K562 (cell line): ENCODE results near the gene UBE2H. TPM values are rescaled to one million over a fixed set of nuclear protein-coding genes. Genes with fewer than 3 reads are reported as not detected.
"Not testable (repeated sequence)": the region's sequence is repeated elsewhere in the genome, so short reads cannot be mapped to it uniquely, and the experiment has no call there.

Source experiments
- ATAC-seq: fragments of 200-7000 bp; cut with Tn5 transposase; 3 replicates; pipeline ENCODE4 v1.9.1; 2020; ENCODE audit warnings: moderate library complexity
- BruUV-seq: library from RNA; stranded (reverse); fragments of 400-500 nt; replicated peaks from 2 replicates; lab custom pipeline; 2021; lab: Mats Ljungman, UMichigan
- CTCF ChIA-PET: fragments of 300-600 bp; formaldehyde crosslinking; extraction: SDS; loops from one replicate; lab custom pipeline; 2021; ENCODE audit warnings: low intra/inter-chr PET ratio; lab: Yijun Ruan, JAX
- POLR2A ChIA-PET: fragments of 300-600, 350-650 bp; sonication (Branson Sonifier 250); formaldehyde crosslinking; extraction: SDS; loops from one replicate; lab custom pipeline; 2021; ENCODE audit warnings: antibody characterized with exemption, inconsistent platforms; lab: Yijun Ruan, JAX
- DNase-seq, 4 experiments: peaks; one replicate each; pipeline versions ENCODE4 v3.0.0 to v3.0.0-alpha.2; 2011 to 2018; ENCODE audit warnings: low spot score in 3 of 4, mixed read lengths in 3 of 4; ENCODE audit errors: extremely low read depth in 1 of 4
- FAIRE-seq: peaks from 2 replicates; lab custom pipeline; 2011; peaks lifted over from hg19 to GRCh38; lab: Jason Lieb, UNC
- H2AFZ ChIP-seq: 2 replicates; pipeline ENCODE4 v1.6.0; 2011; ENCODE audit warnings: low read depth, low read length, control low read depth, inconsistent platforms
- H3K27ac ChIP-seq: fragments of 200-600 bp; 3 replicates; pipeline ENCODE4 v1.8.0; 2011; ENCODE audit warnings: low read depth, mild to moderate bottlenecking, control low read depth, inconsistent platforms, low read length, moderate library complexity, mixed read lengths; ENCODE audit errors: extremely low read depth
- H3K27me3 ChIP-seq, 2 experiments: fragments of 300-600 bp in 1 of 2; 2 replicates in 1 of 2; 3 replicates in 1 of 2; pipeline versions ENCODE4 v1.6.0 to v1.8.0; 2011; ENCODE audit warnings: inconsistent platforms in 2 of 2, low read length in 2 of 2, mild to moderate bottlenecking in 1 of 2, mixed read lengths in 1 of 2, moderate library complexity in 1 of 2; ENCODE audit not compliant: control insufficient read depth in 2 of 2, insufficient read depth in 2 of 2
- H3K36me3 ChIP-seq: fragments of 300-600 bp; 3 replicates; pipeline ENCODE4 v1.8.0; 2011; ENCODE audit warnings: mild to moderate bottlenecking, low read length, inconsistent platforms; ENCODE audit not compliant: control insufficient read depth, insufficient read depth
- H3K4me1 ChIP-seq, 2 experiments: fragments of 200-600 bp in 1 of 2; replicated peaks in 1 of 2; 2 replicates in 1 of 2; 3 replicates in 1 of 2; pipeline versions ENCODE4 v1.5.1 to v1.8.0; 2011; ENCODE audit warnings: inconsistent platforms in 2 of 2, low read length in 2 of 2, mild to moderate bottlenecking in 1 of 2, mixed read lengths in 1 of 2, moderate library complexity in 1 of 2; ENCODE audit not compliant: control insufficient read depth in 2 of 2, insufficient read depth in 2 of 2
- H3K4me2 ChIP-seq: 2 replicates; pipeline ENCODE4 v1.6.1; 2011; ENCODE audit warnings: low read length, control low read depth, inconsistent platforms, mixed read lengths; ENCODE audit not compliant: insufficient read depth
- H3K4me3 ChIP-seq: fragments of 200-600 bp; sonication (generic), shearing (Covaris generic); 2 replicates; pipeline ENCODE4 v1.5.1; 2016; ENCODE audit warnings: control low read depth, inconsistent platforms
- H3K79me2 ChIP-seq: fragments of 200-600 bp; 3 replicates; pipeline ENCODE4 v1.8.0; 2011; ENCODE audit warnings: low read length, inconsistent platforms; ENCODE audit not compliant: control insufficient read depth, insufficient read depth
- H3K9ac ChIP-seq, 2 experiments: 2 replicates each; pipeline versions ENCODE4 v1.6.0 to v1.6.1; 2011; ENCODE audit warnings: low read depth in 2 of 2, low read length in 2 of 2, control low read depth in 1 of 2, inconsistent platforms in 1 of 2, mild to moderate bottlenecking in 1 of 2, mixed read lengths in 1 of 2; ENCODE audit not compliant: insufficient read depth in 1 of 2
- H3K9me1 ChIP-seq: one replicate; pipeline ENCODE4 v1.6.0; 2011; ENCODE audit warnings: inconsistent platforms, mild to moderate bottlenecking, low read length, moderate library complexity; ENCODE audit not compliant: control insufficient read depth, insufficient read depth
- H3K9me3 ChIP-seq: replicated peaks from 2 replicates; pipeline ENCODE4 v1.5.1; 2011; ENCODE audit warnings: low read depth, low read length, inconsistent platforms; ENCODE audit not compliant: control insufficient read depth, insufficient read depth
- H4K20me1 ChIP-seq: replicated peaks from 2 replicates; pipeline ENCODE4 v1.6.1; 2011; ENCODE audit warnings: low read length, inconsistent platforms, mixed read lengths; ENCODE audit not compliant: control insufficient read depth, insufficient read depth
- CREBBP ChIP-seq: IDR thresholded peaks from one replicate; pipeline ENCODE4 v1.6.1; 2012; ENCODE audit warnings: low read depth, mild to moderate bottlenecking, control low read depth, inconsistent platforms, low read length
- EGR1 ChIP-seq: fragments of 450-650 bp; conservative IDR thresholded peaks from 2 replicates; pipeline ENCODE4 v1.6.1; 2017; ENCODE audit warnings: mild to moderate bottlenecking
- KLF6 ChIP-seq: fragments of 250-450 bp; sonication (Bioruptor Pico); IDR thresholded peaks from 2 replicates; pipeline ENCODE4 v1.4.0; 2020; ENCODE audit warnings: mild to moderate bottlenecking, moderate library complexity, borderline replicate concordance
- STAG1 ChIP-seq: sonication (generic); formaldehyde crosslinking; IDR thresholded peaks from 2 replicates; pipeline ENCODE4 v1.5.0; 2020; ENCODE audit warnings: missing genetic modification reagents, borderline replicate concordance
- ZMIZ1 ChIP-seq, 2 experiments: fragments of 150-350 bp in 1 of 2; IDR thresholded peaks; 2 replicates each; pipeline ENCODE4 v1.6.1; 2012 to 2016; ENCODE audit warnings: low read depth in 2 of 2, low read length in 2 of 2, mild to moderate bottlenecking in 1 of 2, moderate library complexity in 1 of 2
- ZNF253 ChIP-seq: fragments of 250-450 bp; sonication (Bioruptor Pico); conservative IDR thresholded peaks from 2 replicates; pipeline ENCODE4 v1.6.1; 2021; ENCODE audit warnings: mild to moderate bottlenecking
- ZNF263 ChIP-seq: sonication (generic); formaldehyde crosslinking; IDR thresholded peaks from 2 replicates; pipeline ENCODE4 v1.8.0; 2022; ENCODE audit warnings: mild to moderate bottlenecking, missing genetic modification reagents, borderline replicate concordance
- WGBS: fragments of 100-300 bp; shearing (Covaris generic); methylation state at CpG from one replicate; pipeline ENCODE4 v1.1.6; 2016; ENCODE audit warnings: low coverage, mixed read lengths; ENCODE audit not compliant: insufficient coverage; ENCODE audit errors: missing lambda C conversion rate; 5-methylcytosine and 5-hydroxymethylcytosine counted together
- in situ Hi-C: fragments of 300-500 bp; cut with MboI; formaldehyde crosslinking; loops from 4 replicates; pipeline ENCODE4 v1.15.0; 2018; ENCODE audit warnings: inconsistent platforms, mixed read lengths
- intact Hi-C: fragments of 100-400 bp; cut with micrococcal nuclease; formaldehyde crosslinking; loops from 2 replicates; pipeline ENCODE4 v1.14.2; 2022
- polyA plus RNA-seq, 8 experiments: library from polyadenylated mRNA; depleted of rRNA in 4 of 8; stranded (reverse) in 5 of 8; unstranded in 3 of 8; fragments of >200 nt; fragmentation: Nextera tagmentation in 2 of 8; fragmentation: Illumina TruSeq in 1 of 8; extraction: Ambion mirVana in 2 of 8; extraction: Trizol in 1 of 8; gene quantifications; 2 replicates each; pipeline versions ENCODE4 v1.2.1 to v1.2.3, GENCODE V29; 2011 to 2014; ENCODE audit warnings: inconsistent platforms in 1 of 8, missing spikeins in 1 of 8
- total RNA-seq, 7 experiments: library from RNA; depleted of rRNA in 6 of 7; stranded (reverse); fragments of >200 nt in 6 of 7; fragmentation: Illumina TruSeq in 2 of 7; extraction: Trizol in 2 of 7; gene quantifications; 2 replicates each; pipeline versions ENCODE4 v1.2.1 to v1.2.3, GENCODE V29; 2011 to 2021; ENCODE audit warnings: low replicate concordance in 1 of 7
- TF ChIP-seq, protein P1 (sequence below): fragments of 450-650 bp; IDR thresholded peaks from 2 replicates; pipeline ENCODE4 v1.6.1; 2016; ENCODE audit warnings: borderline replicate concordance

UBE2H gene
- total and polyA plus RNA-seq, 9 of the 15 experiments (the other 6 are each of a cell fraction or from before 2014, with no cell fraction given): 6.3 to 33.0 (median 13.3) TPM

DNA sequence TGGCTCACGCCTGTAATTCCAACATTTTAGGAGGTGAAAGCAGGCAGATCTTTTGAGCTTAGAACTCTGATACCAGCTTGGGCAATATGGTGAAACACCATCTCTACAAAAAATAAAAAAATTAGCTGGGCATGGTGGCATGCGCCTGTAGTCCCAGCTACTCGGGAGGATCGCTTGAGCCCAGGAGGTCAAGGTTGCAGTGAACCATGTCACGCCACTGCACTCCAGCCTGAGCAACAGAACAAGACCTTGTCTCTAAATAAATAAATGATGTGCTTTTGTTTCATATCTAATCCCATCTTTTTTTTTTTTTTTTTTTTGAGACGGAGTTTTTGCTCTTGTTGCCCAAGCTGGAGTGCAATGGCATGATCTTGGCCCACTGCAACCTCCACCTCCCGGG is 58.6 kb downstream of the UBE2H start:
- in situ Hi-C loops, H3K4me1 ChIP-seq, H2AFZ ChIP-seq, H3K9ac ChIP-seq, H3K9me3 ChIP-seq, BruUV-seq, FAIRE-seq, H3K9me1 ChIP-seq, H3K36me3 ChIP-seq, ATAC-seq, DNase-seq, H4K20me1 ChIP-seq, H3K79me2 ChIP-seq, H3K27ac ChIP-seq, H3K4me3 ChIP-seq, H3K27me3 ChIP-seq, CTCF ChIA-PET, intact Hi-C loops, H3K4me2 ChIP-seq: not testable (repeated sequence)
- 80% methylated on average over 7 of the region's 7 CpGs for WGBS
- POLR2A ChIA-PET: interaction anchor here (1.0 to 3.5 kb wide), 5 partner anchors 10 to 58 kb away, joined by 3 to 17 read pairs (median 4); no protein-coding TSS in a partner anchor

DNA sequence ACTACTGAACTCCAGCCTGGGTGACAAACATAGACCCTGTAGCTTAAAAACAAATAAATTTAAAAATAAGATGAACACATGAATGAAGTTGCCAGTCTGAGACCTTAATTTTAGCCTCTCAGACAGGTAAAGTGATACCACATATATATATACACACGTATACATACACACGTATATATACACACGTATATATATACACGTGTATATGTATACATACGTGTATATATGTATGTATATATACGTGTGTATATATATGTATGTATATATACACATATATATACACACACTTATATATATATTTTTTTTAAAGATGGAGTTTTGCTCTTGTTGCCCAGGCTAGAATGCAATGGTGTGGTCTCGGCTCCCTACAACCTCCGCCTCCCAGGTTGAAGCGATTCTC is 62.7 kb downstream of the UBE2H start:
- no peak overlapping the region for H3K4me3 ChIP-seq
- H3K9me3 ChIP-seq: no peaks in the 10 kb centered on the region
- H3K27ac ChIP-seq: no peak overlapping the region
- BruUV-seq: no TSS peak
- no peaks in the 10 kb centered on the region for H3K36me3 ChIP-seq
- in situ Hi-C loops: no loop called here
- FAIRE-seq (no peak), ATAC-seq (no peak), DNase-seq (no peak)
- no peak overlapping the region for H2AFZ ChIP-seq
- whole genome bisulfite sequencing: 87% methylated on average over 9 of the region's 9 CpGs
- H3K79me2 ChIP-seq: no peaks in the 10 kb centered on the region
- H3K9ac ChIP-seq: no peak overlapping the region
- intact Hi-C loops: no loop called here
- ChIA-PET CTCF (no interaction called here), POLR2A (interaction anchor here (0.7 to 2.8 kb wide), 5 partner anchors 8 to 76 kb away, joined by 3 to 24 read pairs (median 4); no protein-coding TSS in a partner anchor)
- H3K4me2 ChIP-seq: no peak overlapping the region
- peaks cover 0 to 6% of the 10 kb centered on the region in 2 experiments; a peak in 1 of 5 replicates for H3K4me1 ChIP-seq
- no peaks in the 10 kb centered on the region for H3K9me1 ChIP-seq
- H4K20me1 ChIP-seq: no peaks in the 10 kb centered on the region
- no peaks in the 10 kb centered on the region for H3K27me3 ChIP-seq
- TF ChIP-seq ZMIZ1 (IDR thresholded peaks at IDR 0.05; ENCODE audit: low read depth in 2 of 2, low read length in 2 of 2): no peak
- no peak for TF ChIP-seq ZNF263 (CRISPR knock-in tag)
- peak; percentile 72; the same call in 1 of the 2 replicates for TF ChIP-seq ZNF253 (CRISPR knock-in tag)
- no peak for TF ChIP-seq CREBBP
- no peak for TF ChIP-seq KLF6
- TF ChIP-seq, protein P1, sequence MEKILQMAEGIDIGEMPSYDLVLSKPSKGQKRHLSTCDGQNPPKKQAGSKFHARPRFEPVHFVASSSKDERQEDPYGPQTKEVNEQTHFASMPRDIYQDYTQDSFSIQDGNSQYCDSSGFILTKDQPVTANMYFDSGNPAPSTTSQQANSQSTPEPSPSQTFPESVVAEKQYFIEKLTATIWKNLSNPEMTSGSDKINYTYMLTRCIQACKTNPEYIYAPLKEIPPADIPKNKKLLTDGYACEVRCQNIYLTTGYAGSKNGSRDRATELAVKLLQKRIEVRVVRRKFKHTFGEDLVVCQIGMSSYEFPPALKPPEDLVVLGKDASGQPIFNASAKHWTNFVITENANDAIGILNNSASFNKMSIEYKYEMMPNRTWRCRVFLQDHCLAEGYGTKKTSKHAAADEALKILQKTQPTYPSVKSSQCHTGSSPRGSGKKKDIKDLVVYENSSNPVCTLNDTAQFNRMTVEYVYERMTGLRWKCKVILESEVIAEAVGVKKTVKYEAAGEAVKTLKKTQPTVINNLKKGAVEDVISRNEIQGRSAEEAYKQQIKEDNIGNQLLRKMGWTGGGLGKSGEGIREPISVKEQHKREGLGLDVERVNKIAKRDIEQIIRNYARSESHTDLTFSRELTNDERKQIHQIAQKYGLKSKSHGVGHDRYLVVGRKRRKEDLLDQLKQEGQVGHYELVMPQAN: no peak
- no peak for TF ChIP-seq STAG1 (CRISPR knock-in tag)
- no peak for TF ChIP-seq EGR1
